Measurements from ENCODE around the gene PRAMEF4.
"Not testable (repeated sequence)": the region's sequence is repeated elsewhere in the genome, so short reads cannot be mapped to it uniquely, and the experiment has no call there.

DNA sequence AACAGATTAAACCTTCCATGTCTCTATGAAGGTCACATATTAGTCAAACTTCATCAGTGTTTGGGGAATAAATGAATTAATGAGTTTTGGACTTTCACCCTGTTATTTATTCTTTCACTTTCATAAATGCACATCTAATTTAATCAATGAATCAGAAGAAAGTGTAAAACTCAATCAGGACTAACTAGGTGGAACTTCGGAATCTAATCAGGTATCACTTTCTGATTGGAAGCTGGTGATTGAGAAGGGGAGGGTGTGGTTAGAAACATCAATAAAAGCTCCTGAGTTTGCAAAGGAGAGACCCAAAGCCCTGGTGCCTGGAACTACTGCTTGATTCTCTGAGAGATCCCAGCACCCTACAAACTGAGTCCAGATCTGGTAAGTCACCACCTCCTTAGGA, 30.3 kb upstream of the PRAMEF4 start, which contains the start of gene PRAMEF7:
- TF ChIP-seq EZH2 (IDR thresholded peaks at IDR 0.05); POLR2AphosphoS5 (IDR thresholded peaks at IDR 0.05; ENCODE audit: borderline replicate concordance, low read depth, low read length): not testable (repeated sequence)
